Measurements from ENCODE around the gene EPHB2.

EPHB2 gene

DNA sequence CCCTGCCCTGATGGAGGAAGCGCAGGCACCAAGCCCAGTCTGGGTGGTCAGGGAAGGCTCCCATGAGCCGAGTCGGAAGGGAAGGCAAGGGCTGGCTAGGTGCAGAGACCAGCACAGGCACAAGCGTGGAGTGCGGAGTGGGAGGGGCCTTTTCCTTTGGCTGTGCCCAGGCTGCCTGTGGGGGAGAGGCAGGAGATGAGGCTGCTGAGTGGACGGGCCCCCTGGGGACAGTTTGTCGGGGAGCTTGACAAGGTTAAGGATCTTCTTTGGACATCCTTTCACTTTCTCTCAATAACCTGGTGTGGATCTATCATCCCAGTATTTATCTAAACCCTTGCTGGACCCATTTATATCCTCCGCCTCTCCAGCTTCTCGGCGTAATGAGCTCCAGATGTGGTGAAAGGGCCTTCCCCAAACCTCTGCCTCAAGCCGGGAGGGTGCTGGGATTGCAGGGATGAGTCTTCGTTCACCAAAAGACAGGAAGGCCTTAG, 42.9 kb downstream of the EPHB2 start:
- Histone ChIP-seq H3K4me1 (ENCODE audit: control insufficient read depth, insufficient read depth, low read length) (peaks cover 18% of the 10 kb centered on the region), H3K36me3 (ENCODE audit: control insufficient read depth in 2 of 2, insufficient read depth in 2 of 2, low read length in 2 of 2) (no peaks in the 10 kb centered on the region), H3K27ac (ENCODE audit: low read length) (no peak overlapping the region), H3K4me3 (ENCODE audit: low read length in 2 of 2) (no peak overlapping the region), H3K9me3 (ENCODE audit: control insufficient read depth in 2 of 2, low read length in 2 of 2) (no peaks in the 10 kb centered on the region), H3K27me3 (ENCODE audit: control insufficient read depth in 1 of 2, insufficient read depth in 2 of 2, low read length in 2 of 2) (no peaks in the 10 kb centered on the region), H3K9ac (ENCODE audit: low read length in 2 of 2) (no peak overlapping the region)

DNA sequence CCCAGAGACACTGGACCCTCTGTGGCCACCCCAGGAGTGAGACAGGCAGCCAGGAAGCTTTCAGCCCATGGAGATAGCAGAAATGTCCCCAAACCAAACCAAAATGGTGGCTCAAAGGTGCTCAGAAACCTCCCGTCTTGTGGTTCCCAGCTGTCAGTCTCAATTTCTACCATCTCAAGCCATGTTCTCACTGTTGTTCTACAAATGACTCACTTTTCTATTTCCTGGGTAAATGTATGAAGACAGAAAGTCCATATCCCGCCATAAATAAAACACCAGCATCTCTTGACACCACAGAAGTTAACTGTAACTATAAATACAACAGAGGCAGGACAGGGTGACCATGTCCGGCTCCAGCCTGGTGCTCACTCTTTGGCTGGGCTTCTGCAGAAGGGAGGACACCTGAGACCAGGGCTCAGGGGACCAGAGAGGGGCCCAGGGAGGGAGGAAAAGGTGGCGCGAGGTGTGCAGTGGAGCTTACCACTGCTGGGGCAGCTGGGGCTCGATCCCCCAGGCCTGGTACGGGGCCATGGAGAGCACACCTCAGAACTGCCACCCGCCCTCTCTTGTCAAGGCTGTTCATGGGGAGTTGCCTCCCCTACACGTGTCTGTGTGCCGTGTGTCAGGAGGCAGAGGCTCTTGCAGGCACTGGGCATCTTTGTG, 43.6 kb downstream of the EPHB2 start:
- Histone ChIP-seq H3K27ac (ENCODE audit: low read length) (no peak overlapping the region), H3K9ac (ENCODE audit: low read length in 2 of 2) (no peak overlapping the region), H3K4me1 (ENCODE audit: control insufficient read depth, insufficient read depth, low read length) (peaks cover 18% of the 10 kb centered on the region), H3K36me3 (ENCODE audit: control insufficient read depth in 2 of 2, insufficient read depth in 2 of 2, low read length in 2 of 2) (no peaks in the 10 kb centered on the region), H3K27me3 (ENCODE audit: control insufficient read depth in 1 of 2, insufficient read depth in 2 of 2, low read length in 2 of 2) (no peaks in the 10 kb centered on the region), H3K9me3 (ENCODE audit: control insufficient read depth in 2 of 2, low read length in 2 of 2) (no peaks in the 10 kb centered on the region), H3K4me3 (ENCODE audit: low read length in 2 of 2) (no peak overlapping the region)

DNA sequence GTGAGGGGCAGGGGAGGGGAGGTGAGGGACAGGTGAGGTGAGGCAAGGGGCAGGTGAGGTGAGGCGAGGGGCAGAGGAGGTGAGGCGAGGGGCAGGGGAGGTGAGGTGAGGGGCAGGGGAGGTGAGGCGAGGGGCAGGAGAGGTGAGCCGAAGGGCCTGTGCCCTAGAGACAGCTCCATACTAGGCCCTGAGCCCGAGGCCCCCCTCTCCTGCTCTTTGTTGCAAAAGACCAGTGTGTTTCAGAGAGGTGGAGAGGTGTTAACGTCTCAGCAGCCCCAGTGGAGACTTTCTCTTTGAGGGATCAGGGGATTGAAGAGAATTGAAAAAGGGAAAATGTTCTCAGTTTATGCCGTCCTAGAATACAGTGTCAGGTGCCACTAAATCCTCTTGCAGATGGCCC, 44.2 kb downstream of the EPHB2 start:
- Histone ChIP-seq H3K36me3 (ENCODE audit: control insufficient read depth in 2 of 2, insufficient read depth in 2 of 2, low read length in 2 of 2) (no peaks in the 10 kb centered on the region), H3K9me3 (ENCODE audit: control insufficient read depth in 2 of 2, low read length in 2 of 2) (no peaks in the 10 kb centered on the region), H3K4me3 (ENCODE audit: low read length in 2 of 2) (no peak overlapping the region), H3K4me1 (ENCODE audit: control insufficient read depth, insufficient read depth, low read length) (peaks cover 17% of the 10 kb centered on the region), H3K9ac (ENCODE audit: low read length in 2 of 2) (no peak overlapping the region), H3K27me3 (ENCODE audit: control insufficient read depth in 1 of 2, insufficient read depth in 2 of 2, low read length in 2 of 2) (no peaks in the 10 kb centered on the region), H3K27ac (ENCODE audit: low read length) (no peak overlapping the region)

DNA sequence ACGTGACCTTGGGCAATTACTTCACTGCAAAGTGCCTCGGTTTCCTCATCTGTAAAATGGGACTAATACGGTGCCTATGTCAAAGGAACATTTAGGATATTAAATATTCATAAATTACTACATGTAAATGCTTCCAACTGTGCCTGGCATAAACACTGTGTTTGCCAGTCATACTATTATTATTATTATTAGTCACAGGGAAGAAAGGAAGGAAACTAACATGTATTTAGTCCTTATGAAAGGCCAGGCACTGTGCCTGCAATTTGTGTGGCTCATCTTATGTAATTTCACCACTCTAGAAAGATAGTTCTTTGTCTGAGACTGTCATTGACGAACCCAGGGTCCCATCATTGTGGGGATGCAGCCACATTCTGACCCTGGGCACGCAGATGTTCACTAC, 45.0 kb downstream of the EPHB2 start:
- no peaks in the 10 kb centered on the region for H3K27me3 ChIP-seq (ENCODE audit: control insufficient read depth in 1 of 2, insufficient read depth in 2 of 2, low read length in 2 of 2)
- H3K4me3 ChIP-seq (ENCODE audit: low read length in 2 of 2): no peak overlapping the region
- H3K4me1 ChIP-seq (ENCODE audit: control insufficient read depth, insufficient read depth, low read length): peaks cover 9% of the 10 kb centered on the region
- no peaks in the 10 kb centered on the region for H3K36me3 ChIP-seq (ENCODE audit: control insufficient read depth in 2 of 2, insufficient read depth in 2 of 2, low read length in 2 of 2)
- H3K9me3 ChIP-seq (ENCODE audit: control insufficient read depth in 2 of 2, low read length in 2 of 2): no peaks in the 10 kb centered on the region
- no peak overlapping the region for H3K27ac ChIP-seq (ENCODE audit: low read length)
- H3K9ac ChIP-seq (ENCODE audit: low read length in 2 of 2): no peak overlapping the region

DNA sequence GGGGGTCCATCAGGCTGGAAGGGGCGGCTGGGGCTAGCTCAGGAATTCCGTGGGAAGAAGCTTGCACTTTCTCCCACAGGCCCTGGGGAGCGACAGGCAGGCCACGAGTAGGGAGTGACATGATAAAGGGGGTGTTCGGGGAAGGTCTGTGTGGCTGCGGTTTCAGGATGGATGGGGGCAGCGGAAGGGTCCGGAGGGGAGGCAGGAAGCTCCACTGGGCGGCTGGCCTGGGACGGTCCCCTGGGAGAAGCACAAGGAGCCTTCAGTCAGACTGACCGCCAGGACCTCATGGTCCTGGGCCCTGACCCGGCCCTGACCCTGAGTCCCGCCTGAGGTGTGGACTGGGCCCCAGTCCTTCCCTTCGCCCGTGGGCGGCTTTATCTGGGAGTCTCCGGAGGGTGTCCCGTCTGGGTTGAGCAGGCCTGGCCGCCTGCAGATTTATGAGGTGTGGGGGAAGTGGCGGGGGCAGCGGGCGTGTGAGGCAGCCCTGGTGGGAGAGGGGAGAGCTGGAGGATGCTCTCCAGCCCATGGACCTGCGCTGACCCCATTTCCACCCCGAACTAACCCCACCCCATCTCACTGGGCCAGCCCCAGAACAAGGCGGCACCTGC, 45.6 kb downstream of the EPHB2 start:
- H3K4me1 ChIP-seq (ENCODE audit: control insufficient read depth, insufficient read depth, low read length): peaks cover 5% of the 10 kb centered on the region

DNA sequence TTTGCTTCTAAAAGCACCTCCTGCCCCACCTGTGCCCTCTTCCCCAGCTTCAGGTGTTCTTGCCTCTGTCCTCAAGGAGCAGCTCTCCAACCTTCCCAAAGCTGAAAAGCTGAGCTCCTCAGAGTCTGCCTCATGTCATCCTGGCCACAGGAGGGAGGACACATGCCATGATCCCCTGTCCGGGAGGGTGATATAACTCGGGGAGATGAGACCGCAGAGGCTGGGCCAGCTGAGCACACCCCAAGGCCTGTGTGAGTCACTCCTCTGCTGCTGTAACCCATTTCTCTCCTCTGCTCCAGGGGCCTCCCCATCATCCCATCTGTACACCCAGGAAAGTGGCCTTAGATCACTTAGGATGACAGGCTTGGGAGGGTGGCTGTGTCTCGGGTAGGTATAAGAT, 49.8 kb downstream of the EPHB2 start:
- no peak overlapping the region for H3K27ac ChIP-seq (ENCODE audit: low read length)

More for the DNA sequence above, 45.6 kb downstream of the EPHB2 start:
- Histone ChIP-seq H3K9me3 (ENCODE audit: control insufficient read depth in 2 of 2, low read length in 2 of 2) (no peaks in the 10 kb centered on the region), H3K27me3 (ENCODE audit: control insufficient read depth in 1 of 2, insufficient read depth in 2 of 2, low read length in 2 of 2) (no peaks in the 10 kb centered on the region), H3K4me3 (ENCODE audit: low read length in 2 of 2) (no peak overlapping the region), H3K27ac (ENCODE audit: low read length) (no peak overlapping the region), H3K9ac (ENCODE audit: low read length in 2 of 2) (no peak overlapping the region), H3K36me3 (ENCODE audit: control insufficient read depth in 2 of 2, insufficient read depth in 2 of 2, low read length in 2 of 2) (no peaks in the 10 kb centered on the region)

DNA sequence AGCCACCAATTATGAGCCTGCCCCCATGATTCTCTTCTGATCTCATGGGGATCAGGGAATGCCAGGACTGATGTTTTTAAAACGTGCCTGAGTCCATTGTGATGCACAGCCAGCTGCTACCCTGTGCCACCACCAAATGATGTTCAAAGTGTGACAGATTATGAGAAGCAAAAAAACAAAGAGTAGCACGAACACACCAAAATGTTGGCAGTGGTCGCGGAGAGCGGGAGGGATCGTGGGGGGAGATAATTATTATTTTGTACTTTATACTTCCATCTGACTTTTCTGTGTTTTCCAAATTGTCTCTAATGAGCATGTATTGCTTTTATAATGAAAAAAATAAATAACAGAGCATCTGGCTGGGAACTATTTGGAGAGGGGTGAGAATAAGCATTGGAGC, 50.5 kb downstream of the EPHB2 start:
- Histone ChIP-seq H3K27ac (ENCODE audit: low read length) (no peak overlapping the region), H3K9ac (ENCODE audit: low read length in 2 of 2) (no peak overlapping the region), H3K9me3 (ENCODE audit: control insufficient read depth in 2 of 2, low read length in 2 of 2) (no peaks in the 10 kb centered on the region), H3K36me3 (ENCODE audit: control insufficient read depth in 2 of 2, insufficient read depth in 2 of 2, low read length in 2 of 2) (no peaks in the 10 kb centered on the region), H3K4me1 (ENCODE audit: control insufficient read depth, insufficient read depth, low read length) (no peaks in the 10 kb centered on the region), H3K27me3 (ENCODE audit: control insufficient read depth in 1 of 2, insufficient read depth in 2 of 2, low read length in 2 of 2) (peaks cover 0 to 4% of the 10 kb centered on the region in 2 donors), H3K4me3 (ENCODE audit: low read length in 2 of 2) (no peak overlapping the region)

More for the DNA sequence above, 49.8 kb downstream of the EPHB2 start:
- H3K4me3 ChIP-seq (ENCODE audit: low read length in 2 of 2): no peak overlapping the region
- no peak overlapping the region for H3K9ac ChIP-seq (ENCODE audit: low read length in 2 of 2)
- no peaks in the 10 kb centered on the region for H3K9me3 ChIP-seq (ENCODE audit: control insufficient read depth in 2 of 2, low read length in 2 of 2)
- H3K27me3 ChIP-seq (ENCODE audit: control insufficient read depth in 1 of 2, insufficient read depth in 2 of 2, low read length in 2 of 2): peaks cover 0 to 4% of the 10 kb centered on the region in 2 donors
- H3K4me1 ChIP-seq (ENCODE audit: control insufficient read depth, insufficient read depth, low read length): no peaks in the 10 kb centered on the region
- H3K36me3 ChIP-seq (ENCODE audit: control insufficient read depth in 2 of 2, insufficient read depth in 2 of 2, low read length in 2 of 2): no peaks in the 10 kb centered on the region

DNA sequence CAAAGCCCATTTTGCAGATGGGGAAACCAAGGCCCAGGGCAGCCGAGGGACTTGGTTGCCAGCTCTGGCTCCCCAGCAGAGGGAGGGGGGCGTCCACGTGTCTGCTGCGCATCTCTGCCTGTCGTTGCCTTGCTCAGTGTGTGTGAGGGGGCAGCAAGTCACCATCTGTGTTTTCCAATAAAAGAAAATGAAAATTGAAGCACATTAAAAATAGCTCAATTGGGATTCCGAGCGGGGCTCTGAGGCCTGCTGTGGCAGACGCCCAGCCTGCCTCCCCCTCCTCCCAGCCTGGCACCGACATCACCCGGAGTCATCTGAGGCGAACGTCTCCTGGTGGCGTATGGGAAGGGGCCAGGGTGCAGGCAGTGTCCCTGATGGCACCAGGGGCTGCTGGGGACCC, 51.2 kb downstream of the EPHB2 start:
- Histone ChIP-seq H3K36me3 (ENCODE audit: control insufficient read depth in 2 of 2, insufficient read depth in 2 of 2, low read length in 2 of 2) (no peaks in the 10 kb centered on the region), H3K27me3 (ENCODE audit: control insufficient read depth in 1 of 2, insufficient read depth in 2 of 2, low read length in 2 of 2) (peaks cover 0 to 4% of the 10 kb centered on the region in 2 donors), H3K27ac (ENCODE audit: low read length) (no peak overlapping the region), H3K4me3 (ENCODE audit: low read length in 2 of 2) (no peak overlapping the region), H3K4me1 (ENCODE audit: control insufficient read depth, insufficient read depth, low read length) (no peaks in the 10 kb centered on the region), H3K9ac (ENCODE audit: low read length in 2 of 2) (no peak overlapping the region), H3K9me3 (ENCODE audit: control insufficient read depth in 2 of 2, low read length in 2 of 2) (no peaks in the 10 kb centered on the region)

DNA sequence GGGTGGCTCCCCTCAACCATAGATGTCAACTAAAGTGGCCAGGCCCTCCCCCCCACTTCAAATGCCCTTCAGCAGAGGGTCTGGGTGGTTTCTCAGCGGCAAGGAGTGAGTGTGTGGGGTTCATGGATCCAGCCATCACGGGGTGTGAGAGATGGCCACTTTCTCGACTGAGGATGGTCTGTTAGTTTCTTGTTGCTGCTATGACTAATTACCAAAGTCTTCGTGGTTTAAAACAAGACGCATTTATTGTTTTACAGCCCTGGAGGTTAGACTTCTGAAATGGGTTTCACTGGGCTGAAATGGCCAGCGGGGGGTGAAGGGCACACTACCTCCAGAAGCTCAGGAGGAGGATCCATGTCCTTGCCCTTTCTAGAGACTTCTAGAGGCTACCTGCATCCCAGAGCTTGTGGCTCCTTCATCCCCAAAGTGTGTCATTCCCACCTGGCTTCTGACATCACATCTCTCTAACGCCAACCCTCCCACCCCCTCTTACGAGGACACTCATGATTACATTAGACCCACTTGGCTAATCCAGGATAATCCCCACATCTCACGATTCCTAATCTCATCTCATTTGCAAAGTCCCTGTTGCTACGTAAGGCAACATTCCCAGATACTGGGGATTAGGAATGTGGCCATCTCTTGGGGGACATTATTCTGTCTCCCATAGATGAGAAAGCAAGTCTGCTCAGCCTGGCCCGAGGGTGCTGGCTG, 53.0 kb downstream of the EPHB2 start:
- no peaks in the 10 kb centered on the region for H3K36me3 ChIP-seq (ENCODE audit: control insufficient read depth in 2 of 2, insufficient read depth in 2 of 2, low read length in 2 of 2)
- H3K27me3 ChIP-seq (ENCODE audit: control insufficient read depth in 1 of 2, insufficient read depth in 2 of 2, low read length in 2 of 2): peaks cover 0 to 4% of the 10 kb centered on the region in 2 donors
- H3K4me3 ChIP-seq (ENCODE audit: low read length in 2 of 2): no peak overlapping the region
- no peaks in the 10 kb centered on the region for H3K4me1 ChIP-seq (ENCODE audit: control insufficient read depth, insufficient read depth, low read length)
- H3K27ac ChIP-seq (ENCODE audit: low read length): no peak overlapping the region
- H3K9ac ChIP-seq (ENCODE audit: low read length in 2 of 2): no peak overlapping the region
- H3K9me3 ChIP-seq (ENCODE audit: control insufficient read depth in 2 of 2, low read length in 2 of 2): no peaks in the 10 kb centered on the region

DNA sequence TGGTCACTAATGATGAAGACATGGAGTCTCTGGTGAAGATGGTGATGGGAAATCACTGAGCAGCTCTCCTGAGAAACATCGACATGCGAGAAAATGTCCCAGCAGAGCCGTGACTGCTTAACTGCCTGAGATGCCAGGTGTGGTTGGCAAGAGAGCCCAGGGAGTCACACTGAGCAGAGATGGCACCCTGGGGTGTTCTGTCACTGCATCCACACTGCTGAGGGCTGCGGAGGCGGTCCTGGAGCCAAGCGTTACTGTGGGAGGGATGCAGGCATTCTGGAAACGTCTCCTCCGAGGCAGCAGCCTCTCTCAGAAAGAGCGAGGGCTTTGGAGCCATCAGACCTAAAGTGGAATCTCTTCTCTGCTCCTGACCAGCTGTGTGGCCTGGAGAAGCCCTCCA, 57.2 kb downstream of the EPHB2 start:
- no peak overlapping the region for H3K27ac ChIP-seq (ENCODE audit: low read length)
- H3K36me3 ChIP-seq (ENCODE audit: control insufficient read depth in 2 of 2, insufficient read depth in 2 of 2, low read length in 2 of 2): no peaks in the 10 kb centered on the region
- H3K9ac ChIP-seq (ENCODE audit: low read length in 2 of 2): no peak overlapping the region
- H3K4me1 ChIP-seq (ENCODE audit: control insufficient read depth, insufficient read depth, low read length): no peaks in the 10 kb centered on the region
- H3K9me3 ChIP-seq (ENCODE audit: control insufficient read depth in 2 of 2, low read length in 2 of 2): no peaks in the 10 kb centered on the region
- peaks cover 0 to 6% of the 10 kb centered on the region in 2 donors for H3K27me3 ChIP-seq (ENCODE audit: control insufficient read depth in 1 of 2, insufficient read depth in 2 of 2, low read length in 2 of 2)
- H3K4me3 ChIP-seq (ENCODE audit: low read length in 2 of 2): no peak overlapping the region

DNA sequence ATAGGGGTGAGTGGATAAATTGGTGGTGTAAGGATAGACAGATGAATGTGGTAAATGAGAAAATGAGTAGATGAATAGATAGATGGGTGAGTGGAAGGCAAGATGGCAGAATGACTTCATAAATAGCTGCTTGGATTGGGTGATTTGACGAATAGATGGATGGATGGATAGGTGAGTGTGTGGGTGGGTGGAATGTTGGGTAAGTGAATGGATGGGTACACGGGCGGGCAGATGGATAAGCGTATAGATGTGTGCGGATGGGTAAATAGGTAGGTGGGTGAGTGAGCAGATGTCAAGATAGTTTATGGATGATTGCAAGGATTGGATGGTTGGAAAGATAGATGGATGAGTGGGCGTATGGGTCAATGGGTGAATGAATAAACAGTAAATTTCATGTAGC, 59.3 kb downstream of the EPHB2 start:
- peaks cover 11% of the 10 kb centered on the region for H3K4me1 ChIP-seq (ENCODE audit: control insufficient read depth, insufficient read depth, low read length)
- H3K9me3 ChIP-seq (ENCODE audit: control insufficient read depth in 2 of 2, low read length in 2 of 2): no peaks in the 10 kb centered on the region
- no peaks in the 10 kb centered on the region for H3K36me3 ChIP-seq (ENCODE audit: control insufficient read depth in 2 of 2, insufficient read depth in 2 of 2, low read length in 2 of 2)
- H3K4me3 ChIP-seq (ENCODE audit: low read length in 2 of 2): no peak overlapping the region
- no peak overlapping the region for H3K9ac ChIP-seq (ENCODE audit: low read length in 2 of 2)
- H3K27me3 ChIP-seq (ENCODE audit: control insufficient read depth in 1 of 2, insufficient read depth in 2 of 2, low read length in 2 of 2): peaks cover 0 to 4% of the 10 kb centered on the region in 2 donors
- no peak overlapping the region for H3K27ac ChIP-seq (ENCODE audit: low read length)
